CD4-positive, CD25-positive, alpha-beta regulatory T cell (primary cell): ENCODE results near the gene KHDC4. TPM values are rescaled to one million over a fixed set of nuclear protein-coding genes. Genes with fewer than 3 reads are reported as not detected.

ENCODE experiments used
- ATAC-seq, 2 donors: fragments of 150-1000 bp; cut with Tn5 transposase; one replicate each; pipeline ENCODE4 v1.10.0; 2021; ENCODE audit warnings: low read depth in 2 of 2, moderate number of reproducible peaks in 2 of 2, moderate library complexity in 1 of 2
- DNase-seq, 3 donors: peaks; one replicate each; pipeline versions ENCODE4 v3.0.0 to v3.0.0-alpha.2; 2012 to 2022; ENCODE audit warnings: mixed read lengths in 1 of 3
- H3K27ac ChIP-seq: one replicate; pipeline ENCODE4 v1.7.0; 2013; ENCODE audit warnings: mild to moderate bottlenecking, low read length; ENCODE audit not compliant: insufficient read depth, poor library complexity, severe bottlenecking
- H3K27me3 ChIP-seq: one replicate; pipeline ENCODE4 v1.7.0; 2013; ENCODE audit warnings: low read length; ENCODE audit not compliant: control insufficient read depth, insufficient read depth
- H3K36me3 ChIP-seq: one replicate; pipeline ENCODE4 v1.7.0; 2013; ENCODE audit warnings: mild to moderate bottlenecking, low read length, moderate library complexity; ENCODE audit not compliant: control insufficient read depth, insufficient read depth
- H3K4me1 ChIP-seq: 2 replicates; pipeline ENCODE4 v1.7.0; 2013; ENCODE audit warnings: mild to moderate bottlenecking, low read length; ENCODE audit not compliant: insufficient read depth, control insufficient read depth, poor library complexity, severe bottlenecking
- H3K4me3 ChIP-seq: one replicate; pipeline ENCODE4 v1.7.0; 2013; ENCODE audit warnings: low read depth, mild to moderate bottlenecking, low read length, moderate library complexity
- H3K9me3 ChIP-seq, 2 experiments: 1 replicate in 1 of 2; 2 replicates in 1 of 2; pipeline ENCODE4 v1.7.0; 2013; ENCODE audit warnings: low read length in 2 of 2, mild to moderate bottlenecking in 1 of 2, moderate library complexity in 1 of 2; ENCODE audit not compliant: control insufficient read depth in 2 of 2
- H3K27ac Mint-ChIP-seq, 3 donors: one replicate each; pipeline ENCODE4 v1.8.0; 2020 to 2022; ENCODE audit warnings: mild to moderate bottlenecking in 3 of 3, mixed read lengths in 3 of 3, moderate library complexity in 2 of 3
- H3K27me3 Mint-ChIP-seq: one replicate; pipeline ENCODE4 v1.8.0; 2022; ENCODE audit warnings: mild to moderate bottlenecking, mixed read lengths
- H3K36me3 Mint-ChIP-seq: one replicate; pipeline ENCODE4 v1.8.0; 2020; ENCODE audit warnings: mixed read lengths
- H3K4me1 Mint-ChIP-seq, 4 donors: one replicate each; pipeline ENCODE4 v1.8.0; 2020 to 2022; ENCODE audit warnings: mixed read lengths in 4 of 4, mild to moderate bottlenecking in 1 of 4
- H3K4me3 Mint-ChIP-seq, 4 donors: one replicate each; pipeline ENCODE4 v1.8.0; 2020 to 2022; ENCODE audit warnings: mild to moderate bottlenecking in 4 of 4, mixed read lengths in 4 of 4, moderate library complexity in 3 of 4
- H3K9me3 Mint-ChIP-seq, 7 donors: one replicate each; pipeline ENCODE4 v1.8.0; 2020 to 2022; ENCODE audit warnings: mixed read lengths in 7 of 7, mild to moderate bottlenecking in 3 of 7, moderate library complexity in 2 of 7
- polyA plus RNA-seq, 4 donors: library from polyadenylated mRNA; unstranded; fragments of 300-500 nt; fragmentation: Illumina TruSeq; gene quantifications; one replicate each; pipeline ENCODE4 v1.2.3, GENCODE V29; 2021
- total RNA-seq: library from RNA; stranded (reverse); gene quantifications from one replicate; pipeline ENCODE4 v1.2.3, GENCODE V29; 2022

The KHDC4 gene
- total and polyA plus RNA-seq, 5 donors from 2014 or later, result 7.4 to 60.1 (median 8.6) TPM

GRCh38 chr1:155893389-155894142 lies 40.6 kb downstream of the KHDC4 start:
- Histone ChIP-seq H3K27ac (no peak overlapping the region), H3K27me3 (no peaks in the 10 kb centered on the region), H3K4me1 (no peaks in the 10 kb centered on the region), H3K36me3 (peaks cover 12% of the 10 kb centered on the region), H3K9me3 (no peaks in the 10 kb centered on the region), H3K4me3 (no peak overlapping the region)
- H3K4me3 Mint-ChIP-seq, result no peak overlapping the region
- H3K9me3 Mint-ChIP-seq, result no peaks in the 10 kb centered on the region
- ATAC-seq, result peak; percentile 76 to 88
- peak overlapping the region; percentile 59 to 82 (median 74) for H3K27ac Mint-ChIP-seq
- H3K4me1 Mint-ChIP-seq, result peaks cover 0 to 12% (median 10%) of the 10 kb centered on the region in 4 donors
- H3K27me3 Mint-ChIP-seq, result no peaks in the 10 kb centered on the region
- peaks cover 7% of the 10 kb centered on the region for H3K36me3 Mint-ChIP-seq
- DNase-seq, result peak in 2 of 3 donors; percentile 21 to 68

DNA sequence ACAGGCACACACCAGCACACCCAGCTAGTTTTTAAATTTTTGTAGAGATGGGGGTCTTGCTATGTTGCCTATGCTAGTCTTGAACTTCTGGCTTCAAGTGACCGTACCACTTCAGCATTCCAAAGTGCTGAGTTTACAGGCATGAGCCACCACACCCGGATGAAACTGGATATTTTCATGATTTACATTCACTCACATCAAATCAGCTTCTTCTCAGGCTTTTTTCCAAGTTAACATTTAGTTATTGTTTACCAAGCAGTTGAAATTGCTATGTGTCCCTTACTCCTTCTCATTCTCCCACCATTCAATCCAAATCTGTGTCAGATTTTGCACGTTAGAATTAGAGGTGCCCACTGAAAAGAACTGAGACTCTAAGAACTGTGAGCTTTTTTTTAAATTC lies 41.4 kb downstream of the KHDC4 start:
- ATAC-seq (no peak), DNase-seq (no peak)
- Histone ChIP-seq H3K27me3 (no peaks in the 10 kb centered on the region), H3K36me3 (peaks cover 8% of the 10 kb centered on the region), H3K4me1 (no peaks in the 10 kb centered on the region), H3K9me3 (no peaks in the 10 kb centered on the region), H3K27ac (no peak overlapping the region), H3K4me3 (no peak overlapping the region)
- Mint-ChIP-seq H3K4me1 (peaks cover 0 to 12% (median 10%) of the 10 kb centered on the region in 4 donors), H3K27me3 (no peaks in the 10 kb centered on the region), H3K9me3 (no peaks in the 10 kb centered on the region), H3K4me3 (no peak overlapping the region), H3K36me3 (peaks cover 5% of the 10 kb centered on the region), H3K27ac (peak overlapping the region; percentile 59 to 82 (median 74))

DNA sequence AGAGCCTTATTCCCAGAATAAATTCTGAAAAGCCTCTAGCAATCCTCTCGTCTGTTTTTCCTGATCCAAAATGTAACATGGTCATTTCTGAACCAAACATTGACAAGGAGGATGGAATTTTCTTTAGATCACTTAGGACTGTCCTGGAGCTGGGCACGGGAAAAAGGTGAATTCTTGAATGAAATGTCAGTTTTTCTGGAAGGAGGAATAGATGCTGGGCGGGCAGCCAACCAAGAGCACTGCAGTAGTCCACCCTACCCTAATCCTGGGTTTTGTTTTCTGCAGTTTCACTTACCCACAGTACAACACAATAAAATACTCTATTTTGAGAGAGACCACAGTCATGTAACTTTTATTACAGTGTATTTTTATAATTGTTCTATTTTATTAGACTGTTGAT lies 44.0 kb downstream of the KHDC4 start:
- Histone ChIP-seq H3K4me1 (no peaks in the 10 kb centered on the region), H3K9me3 (no peaks in the 10 kb centered on the region), H3K27ac (no peak overlapping the region), H3K4me3 (no peak overlapping the region), H3K27me3 (no peaks in the 10 kb centered on the region), H3K36me3 (no peaks in the 10 kb centered on the region)
- ATAC-seq (no peak), DNase-seq (no peak)
- H3K4me1 Mint-ChIP-seq, result peaks cover 0 to 12% (median 10%) of the 10 kb centered on the region in 4 donors
- no peaks in the 10 kb centered on the region for H3K36me3 Mint-ChIP-seq
- no peaks in the 10 kb centered on the region for H3K27me3 Mint-ChIP-seq
- H3K27ac Mint-ChIP-seq, result no peak overlapping the region
- H3K9me3 Mint-ChIP-seq, result no peaks in the 10 kb centered on the region
- no peak overlapping the region for H3K4me3 Mint-ChIP-seq

DNA sequence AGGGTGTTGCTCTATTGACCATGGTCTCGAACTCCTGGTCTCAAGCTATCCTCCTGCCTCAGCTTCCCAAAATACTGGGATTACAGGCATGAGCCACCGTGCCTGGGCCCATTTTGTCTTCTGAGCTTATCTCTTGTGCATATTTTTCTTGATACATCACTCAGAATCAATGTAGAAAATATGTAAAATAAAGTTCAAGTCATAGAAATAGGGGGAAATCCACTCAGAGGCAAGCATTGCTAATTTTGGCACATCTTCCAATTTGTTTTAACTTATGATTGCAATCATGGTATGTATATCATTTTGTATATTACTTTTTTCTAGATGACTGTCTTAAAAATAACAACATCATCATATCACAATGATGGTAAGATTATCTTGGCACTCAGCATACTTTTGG lies 44.6 kb downstream of the KHDC4 start:
- H3K27ac Mint-ChIP-seq, result no peak overlapping the region
- ATAC-seq (no peak), DNase-seq (no peak)
- no peaks in the 10 kb centered on the region for H3K27me3 ChIP-seq
- no peaks in the 10 kb centered on the region for H3K36me3 Mint-ChIP-seq
- no peak overlapping the region for H3K4me3 ChIP-seq
- H3K4me3 Mint-ChIP-seq, result no peak overlapping the region
- H3K9me3 Mint-ChIP-seq, result no peaks in the 10 kb centered on the region
- no peaks in the 10 kb centered on the region for H3K27me3 Mint-ChIP-seq
- no peaks in the 10 kb centered on the region for H3K36me3 ChIP-seq
- no peaks in the 10 kb centered on the region for H3K4me1 ChIP-seq
- no peaks in the 10 kb centered on the region for H3K9me3 ChIP-seq
- peaks cover 0 to 12% (median 10%) of the 10 kb centered on the region in 4 donors for H3K4me1 Mint-ChIP-seq
- no peak overlapping the region for H3K27ac ChIP-seq

DNA sequence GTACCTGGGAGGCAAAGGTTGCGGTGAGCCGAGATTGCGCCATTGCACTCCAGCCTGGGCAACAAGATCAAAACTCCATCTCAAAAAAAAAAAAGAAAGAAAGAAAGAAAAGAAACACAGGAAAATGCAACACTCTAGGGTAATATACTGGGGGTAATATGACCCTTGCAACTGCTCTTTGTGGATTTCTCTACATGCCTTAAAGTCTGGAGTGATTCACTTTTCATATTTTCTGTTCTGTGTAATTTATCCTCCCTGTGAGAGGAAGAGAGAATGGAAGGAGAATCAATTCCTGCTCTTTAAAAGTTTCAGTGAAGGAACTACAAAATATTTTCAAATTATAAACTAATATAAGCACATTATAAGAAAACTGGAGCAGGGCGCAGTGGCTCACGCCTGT lies 45.7 kb downstream of the KHDC4 start:
- Mint-ChIP-seq H3K27me3 (no peaks in the 10 kb centered on the region), H3K9me3 (no peaks in the 10 kb centered on the region), H3K27ac (peak overlapping the region in 1 of 3 donors; percentile 36), H3K36me3 (no peaks in the 10 kb centered on the region), H3K4me3 (no peak overlapping the region), H3K4me1 (peaks cover 0 to 8% (median 6%) of the 10 kb centered on the region in 4 donors)
- Histone ChIP-seq H3K4me1 (no peaks in the 10 kb centered on the region), H3K27me3 (no peaks in the 10 kb centered on the region), H3K9me3 (no peaks in the 10 kb centered on the region), H3K36me3 (no peaks in the 10 kb centered on the region), H3K27ac (no peak overlapping the region), H3K4me3 (no peak overlapping the region)
- DNase-seq, result no peak
- no peak for ATAC-seq

DNA sequence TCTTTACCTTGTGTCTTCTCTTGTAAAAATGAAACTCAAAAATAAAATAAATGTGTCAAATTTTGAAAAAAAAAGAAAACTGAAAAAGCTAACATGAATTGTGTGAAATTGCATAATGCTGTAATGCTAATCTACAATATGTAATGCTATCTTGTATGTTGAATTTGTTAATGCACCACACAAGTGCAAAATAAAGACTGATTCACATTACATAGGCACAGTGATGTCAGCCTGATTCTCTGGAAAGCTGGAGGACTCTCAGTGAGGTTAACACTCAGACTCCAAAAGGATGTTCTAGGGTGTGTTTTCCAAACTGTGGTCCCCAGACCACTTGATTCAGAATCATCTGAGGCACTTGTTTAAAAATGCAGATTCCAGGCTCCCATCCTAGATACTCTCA lies 49.2 kb downstream of the KHDC4 start:
- Mint-ChIP-seq H3K4me3 (no peak overlapping the region), H3K36me3 (peaks cover 2% of the 10 kb centered on the region), H3K27me3 (no peaks in the 10 kb centered on the region), H3K9me3 (no peaks in the 10 kb centered on the region), H3K4me1 (no peaks in the 10 kb centered on the region), H3K27ac (no peak overlapping the region)
- H3K36me3 ChIP-seq, result peaks cover 21% of the 10 kb centered on the region
- DNase-seq (no peak), ATAC-seq (no peak)
- H3K4me3 ChIP-seq, result no peak overlapping the region
- H3K27ac ChIP-seq, result no peak overlapping the region
- no peaks in the 10 kb centered on the region for H3K4me1 ChIP-seq
- no peaks in the 10 kb centered on the region for H3K9me3 ChIP-seq
- no peaks in the 10 kb centered on the region for H3K27me3 ChIP-seq

DNA sequence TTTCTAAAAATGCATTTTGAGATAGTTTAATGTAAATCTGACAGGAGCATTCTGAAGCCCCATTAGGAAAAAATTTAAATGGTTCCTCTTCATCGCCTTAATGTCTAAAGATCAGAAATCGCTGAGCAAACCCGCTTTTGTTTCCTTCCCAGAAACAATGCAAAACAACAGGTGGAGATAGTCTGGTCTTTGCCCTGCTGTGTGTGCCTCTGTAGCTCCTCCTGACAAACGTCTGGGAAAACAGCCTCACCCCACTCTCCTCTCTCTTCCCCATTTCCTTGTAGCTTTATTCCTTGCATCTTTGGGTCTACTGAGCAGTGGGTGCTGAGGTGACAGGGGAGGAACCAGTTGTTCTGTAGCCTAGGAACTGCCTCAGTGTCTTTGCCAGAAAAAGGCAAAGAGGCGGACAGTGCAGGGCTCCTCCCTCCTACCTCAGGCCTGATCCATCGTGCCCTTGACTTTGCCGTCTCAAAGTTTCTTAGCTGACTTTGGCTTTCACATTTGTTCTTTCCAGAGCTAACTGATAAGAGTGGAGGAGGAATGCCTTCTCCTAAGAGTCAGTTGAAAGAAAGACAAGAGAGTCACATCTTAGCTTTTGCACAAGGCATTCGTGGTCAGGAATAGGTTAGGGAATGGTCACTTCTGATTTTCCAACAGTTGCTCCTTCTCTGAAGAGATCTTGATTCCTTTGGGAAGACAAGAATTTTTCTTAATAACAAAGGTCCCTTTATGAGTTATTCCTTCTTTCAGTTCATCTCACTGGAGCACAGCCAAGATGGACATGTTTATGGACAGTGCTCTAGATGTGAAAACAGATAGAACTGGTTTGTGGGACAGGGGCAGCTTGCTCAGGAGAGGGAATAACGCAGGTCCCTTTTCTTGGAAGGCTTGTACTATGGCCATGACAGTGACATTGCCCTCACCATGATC lies 49.9 kb downstream of the KHDC4 start:
- Histone ChIP-seq H3K36me3 (peaks cover 21% of the 10 kb centered on the region), H3K9me3 (no peaks in the 10 kb centered on the region), H3K4me1 (no peaks in the 10 kb centered on the region), H3K27me3 (no peaks in the 10 kb centered on the region), H3K27ac (no peak overlapping the region), H3K4me3 (no peak overlapping the region)
- H3K36me3 Mint-ChIP-seq, result peaks cover 2% of the 10 kb centered on the region
- H3K27ac Mint-ChIP-seq, result no peak overlapping the region
- no peak for DNase-seq
- ATAC-seq, result no peak
- H3K9me3 Mint-ChIP-seq, result no peaks in the 10 kb centered on the region
- H3K27me3 Mint-ChIP-seq, result no peaks in the 10 kb centered on the region
- no peak overlapping the region for H3K4me3 Mint-ChIP-seq
- H3K4me1 Mint-ChIP-seq, result no peaks in the 10 kb centered on the region
